GM18511 (cell line): ENCODE results near the gene LUC7L.

ENCODE experiments used
- ATAC-seq: cut with Tn5 transposase; IDR thresholded peaks from one replicate; pipeline ENCODE4 v1.9.1; 2021; ENCODE audit warnings: mild to moderate bottlenecking, moderate library complexity; ENCODE audit not compliant: unreplicated experiment

The LUC7L gene

GRCh38 chr16:152141-153128 is 76.8 kb downstream of the LUC7L start, which contains the start of gene HBZ:
Gene HBZ, plus strand, starts transcription at chr16:152644. Its CDS starts 266 bp downstream, at chr16:152910.
- no peak for ATAC-seq

GRCh38 chr16:149024-149660 is 80.1 kb downstream of the LUC7L start:
- no peak for ATAC-seq

DNA sequence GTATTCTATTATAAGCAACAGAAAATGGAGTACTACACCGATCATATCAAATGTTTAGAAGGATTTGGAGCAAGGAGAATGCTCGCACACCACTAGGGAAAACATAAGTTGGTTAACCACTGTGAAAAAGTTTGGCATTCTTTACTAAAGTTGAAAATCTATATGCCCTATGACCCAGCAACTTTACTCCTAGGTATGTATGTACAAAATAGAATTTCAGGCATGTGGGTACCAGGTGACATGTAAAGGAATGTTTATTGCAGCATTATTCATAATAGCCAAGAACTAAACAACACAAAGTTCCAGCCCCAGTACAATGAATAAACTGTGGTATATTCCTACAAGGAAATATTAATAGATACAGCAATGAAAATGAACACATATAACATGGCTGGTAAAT is 82.6 kb downstream of the LUC7L start:
- ATAC-seq: no peak

GRCh38 chr16:144797-145252 is 84.4 kb downstream of the LUC7L start:
- ATAC-seq: no peak

DNA sequence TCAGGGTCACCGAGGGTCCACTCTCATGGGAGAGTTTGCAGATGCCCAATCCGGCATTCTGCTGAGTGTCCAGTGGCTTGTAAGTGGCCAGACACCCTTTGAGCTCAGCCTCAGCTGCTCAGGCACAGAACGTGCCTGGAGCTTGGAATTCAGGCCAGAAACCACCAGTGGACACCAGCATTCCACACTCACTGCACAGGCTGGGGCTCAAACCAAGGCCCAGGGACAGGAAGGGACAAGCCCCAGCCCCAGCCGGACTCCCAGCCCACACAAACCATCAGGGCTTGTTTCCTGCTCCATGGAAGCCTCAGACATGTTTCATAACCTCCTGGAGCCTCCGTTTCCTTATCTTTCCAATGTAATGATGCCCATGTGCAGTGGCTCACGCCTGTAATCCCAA is 85.8 kb downstream of the LUC7L start:
- ATAC-seq: no peak

- ATAC-seq: no peak
Measured at GRCh38 chr16:143047-143446, 86.2 kb downstream of the LUC7L start.

- ATAC-seq: no peak
Measured at GRCh38 chr16:142405-142967, 86.8 kb downstream of the LUC7L start.

DNA sequence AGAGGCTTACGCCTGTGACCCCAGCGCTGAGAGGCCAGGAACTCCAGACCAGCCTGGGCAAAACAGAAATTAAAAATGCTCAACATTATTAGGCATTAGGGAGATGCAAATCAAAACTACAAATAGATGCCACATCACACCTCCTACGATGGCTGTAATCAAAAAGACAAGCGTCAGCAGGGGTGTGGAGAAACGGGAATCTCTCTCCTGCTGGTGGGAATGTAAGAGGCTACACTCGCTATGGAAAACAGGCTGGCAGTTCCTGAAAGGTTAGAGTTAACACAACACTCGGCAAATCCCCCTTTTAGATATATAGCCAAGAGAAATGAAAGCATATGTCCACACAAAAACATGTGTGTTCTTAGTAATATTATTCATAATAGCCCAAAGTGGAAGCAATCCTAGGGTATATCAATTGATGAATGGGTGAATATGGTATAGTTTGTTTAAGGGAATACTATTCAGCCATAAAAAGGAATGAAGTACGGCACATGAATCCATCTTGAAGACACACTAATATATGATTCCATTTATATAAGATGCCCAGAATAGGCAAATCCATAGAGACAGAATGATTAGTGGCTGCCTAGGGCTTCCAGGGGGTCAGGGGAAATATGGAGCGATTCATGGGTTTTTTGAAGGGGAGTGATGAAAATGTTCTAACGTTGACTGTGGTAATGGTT is 88.9 kb downstream of the LUC7L start:
- ATAC-seq: no peak
